DND-41 (cell line): ENCODE measurements around the gene GSG1L.

Source experiments
- ATAC-seq: fragments of 200-7000 bp; cut with Tn5 transposase; 3 replicates; pipeline ENCODE4 v1.9.1; 2021; ENCODE audit warnings: low read depth; ENCODE audit not compliant: insufficient read depth
- DNase-seq: peaks from one replicate; pipeline ENCODE4 v3.0.0-alpha.2; 2020
- H2AFZ ChIP-seq: 2 replicates; pipeline ENCODE4 v1.6.0; 2012; ENCODE audit warnings: low read depth, low read length
- H3K27ac ChIP-seq: 2 replicates; pipeline ENCODE4 v1.5.1; 2012; ENCODE audit warnings: low read length, inconsistent platforms
- H3K27me3 ChIP-seq: fragments of 200-600 bp; sonication (generic); 2 replicates; pipeline ENCODE4 v1.6.0; 2012; ENCODE audit warnings: low read length, mild to moderate bottlenecking, inconsistent platforms; ENCODE audit not compliant: insufficient read depth, poor library complexity
- H3K36me3 ChIP-seq: 2 replicates; pipeline ENCODE4 v1.5.1; 2012; ENCODE audit warnings: low read length, inconsistent platforms; ENCODE audit not compliant: insufficient read depth
- H3K4me1 ChIP-seq: 2 replicates; pipeline ENCODE4 v1.5.1; 2012; ENCODE audit warnings: mild to moderate bottlenecking, low read length; ENCODE audit not compliant: insufficient read depth
- H3K4me2 ChIP-seq: 2 replicates; pipeline ENCODE4 v1.6.0; 2012; ENCODE audit warnings: mild to moderate bottlenecking, moderate library complexity, low read length, inconsistent platforms; ENCODE audit not compliant: insufficient read depth
- H3K4me3 ChIP-seq, 2 experiments: fragments of 200-600 bp in 1 of 2; shearing (Covaris generic) in 1 of 2; 2 replicates each; pipeline ENCODE4 v1.5.1; 2012 to 2016; ENCODE audit warnings: inconsistent platforms in 2 of 2, low read length in 2 of 2, mild to moderate bottlenecking in 2 of 2, low read depth in 1 of 2, moderate library complexity in 1 of 2
- H3K79me2 ChIP-seq: 2 replicates; pipeline ENCODE4 v1.6.0; 2012; ENCODE audit warnings: low read length, inconsistent platforms; ENCODE audit not compliant: insufficient read depth
- H3K9ac ChIP-seq: 2 replicates; pipeline ENCODE4 v1.6.0; 2012; ENCODE audit warnings: low read depth, mild to moderate bottlenecking, inconsistent platforms, low read length, moderate library complexity
- H3K9me3 ChIP-seq: 2 replicates; pipeline ENCODE4 v1.5.1; 2012; ENCODE audit warnings: low read length, moderate library complexity, mild to moderate bottlenecking, inconsistent platforms; ENCODE audit not compliant: insufficient read depth, severe bottlenecking
- H4K20me1 ChIP-seq: 2 replicates; pipeline ENCODE4 v1.6.0; 2012; ENCODE audit warnings: low read length; ENCODE audit not compliant: insufficient read depth
- CTCF ChIP-seq: IDR thresholded peaks from 2 replicates; pipeline ENCODE4 v1.5.1; 2012; ENCODE audit warnings: borderline replicate concordance, low read length, moderate library complexity, mild to moderate bottlenecking; ENCODE audit not compliant: poor library complexity, severe bottlenecking; ENCODE audit errors: extremely low read depth
- EZH2 ChIP-seq: IDR thresholded peaks from 3 replicates; pipeline ENCODE4 v1.6.1; 2012; ENCODE audit warnings: borderline replicate concordance, low read depth, mild to moderate bottlenecking, moderate library complexity, low read length, inconsistent platforms; ENCODE audit not compliant: severe bottlenecking

Gene GSG1L

GRCh38 chr16:27751676-27752075 is 311.8 kb downstream of the GSG1L start:
- H3K9ac ChIP-seq, result no peak overlapping the region
- ATAC-seq (no peak), DNase-seq (no peak)
- H3K36me3 ChIP-seq, result no peaks in the 10 kb centered on the region
- no peak overlapping the region for H3K4me3 ChIP-seq
- no peaks in the 10 kb centered on the region for H3K27me3 ChIP-seq
- H3K79me2 ChIP-seq, result no peaks in the 10 kb centered on the region
- H4K20me1 ChIP-seq, result no peaks in the 10 kb centered on the region; the same call in 1 of the 2 replicates
- H3K4me2 ChIP-seq, result no peak overlapping the region
- no peak overlapping the region for H3K27ac ChIP-seq
- no peak for TF ChIP-seq EZH2
- TF ChIP-seq CTCF, result no peak
- H3K9me3 ChIP-seq, result no peaks in the 10 kb centered on the region
- H2AFZ ChIP-seq, result no peak overlapping the region
- no peaks in the 10 kb centered on the region for H3K4me1 ChIP-seq

GRCh38 chr16:27751233-27751632 is 312.3 kb downstream of the GSG1L start:
- Histone ChIP-seq H3K4me2 (no peak overlapping the region), H3K79me2 (no peaks in the 10 kb centered on the region), H3K9me3 (no peaks in the 10 kb centered on the region), H3K27ac (no peak overlapping the region), H3K9ac (no peak overlapping the region), H2AFZ (no peak overlapping the region), H3K27me3 (no peaks in the 10 kb centered on the region), H3K4me1 (no peaks in the 10 kb centered on the region), H4K20me1 (no peaks in the 10 kb centered on the region; the same call in 1 of the 2 replicates), H3K4me3 (no peak overlapping the region), H3K36me3 (no peaks in the 10 kb centered on the region)
- no peak for ATAC-seq
- DNase-seq, result no peak
- no peak for TF ChIP-seq CTCF
- no peak for TF ChIP-seq EZH2

- Histone ChIP-seq H3K36me3 (no peaks in the 10 kb centered on the region), H3K9me3 (no peaks in the 10 kb centered on the region)
- ATAC-seq, result no peak
Measured at GRCh38 chr16:27749946-27750345, 313.6 kb downstream of the GSG1L start.

More at GRCh38 chr16:27749946-27750345, 313.6 kb downstream of the GSG1L start:
- no peaks in the 10 kb centered on the region for H3K4me1 ChIP-seq
- H2AFZ ChIP-seq, result no peak overlapping the region
- no peak overlapping the region for H3K4me2 ChIP-seq
- TF ChIP-seq CTCF (no peak), EZH2 (no peak)
- no peak overlapping the region for H3K27ac ChIP-seq
- no peak overlapping the region for H3K4me3 ChIP-seq
- no peak overlapping the region for H3K9ac ChIP-seq
- no peaks in the 10 kb centered on the region for H3K27me3 ChIP-seq
- DNase-seq, result no peak
- H3K79me2 ChIP-seq, result no peaks in the 10 kb centered on the region
- no peaks in the 10 kb centered on the region; the same call in 1 of the 2 replicates for H4K20me1 ChIP-seq
